HepG2 (cell line): ENCODE data around the gene RPL36. TPM values are rescaled to one million over a fixed set of nuclear protein-coding genes. Genes with fewer than 3 reads are reported as not detected.

Experiments
- AKAP8 ChIP-seq: sonication (generic); formaldehyde crosslinking; IDR thresholded peaks from 2 replicates; pipeline ENCODE4 v1.5.1; 2020; ENCODE audit warnings: mild to moderate bottlenecking, missing genetic modification reagents
- ERF ChIP-seq: IDR thresholded peaks from 2 replicates; pipeline ENCODE4 v1.6.1; 2018; ENCODE audit warnings: missing biosample characterization, missing genetic modification reagents
- HOXA3 ChIP-seq: sonication (generic); formaldehyde crosslinking; IDR thresholded peaks from 2 replicates; pipeline ENCODE4 v1.5.0; 2020; ENCODE audit warnings: missing genetic modification reagents
- KDM2A ChIP-seq: sonication (generic); formaldehyde crosslinking; IDR thresholded peaks from 2 replicates; pipeline ENCODE4 v1.4.0; 2020; ENCODE audit warnings: low read depth, missing genetic modification reagents, borderline replicate concordance
- POLR2A ChIP-seq, 2 experiments: IDR thresholded peaks; 2 replicates each; pipeline ENCODE4 v1.6.1; 2011; ENCODE audit warnings: low read depth in 2 of 2, low read length in 2 of 2, mild to moderate bottlenecking in 1 of 2, moderate library complexity in 1 of 2; ENCODE audit not compliant: insufficient read depth in 1 of 2
- RAD51 ChIP-seq: fragments of 450-650 bp; IDR thresholded peaks from 2 replicates; pipeline ENCODE4 v1.6.1; 2016; ENCODE audit warnings: borderline replicate concordance
- SKIL ChIP-seq: sonication (generic); formaldehyde crosslinking; IDR thresholded peaks from 2 replicates; pipeline ENCODE4 v1.8.0; 2022; ENCODE audit warnings: missing genetic modification reagents, mild to moderate bottlenecking, moderate library complexity, borderline replicate concordance
- SRF ChIP-seq: IDR thresholded peaks from 2 replicates; pipeline ENCODE4 v1.6.1; 2011; ENCODE audit warnings: mild to moderate bottlenecking, low read depth, low read length, moderate library complexity
- SRSF1 ChIP-seq: fragments of 200-400 bp; formaldehyde crosslinking; optimal IDR thresholded peaks from 2 replicates; pipeline ENCODE3; 2017; ENCODE audit warnings: mild to moderate bottlenecking, low read depth, low read length, moderate library complexity
- ZC3H13 ChIP-seq: sonication (generic); formaldehyde crosslinking; IDR thresholded peaks from 2 replicates; pipeline ENCODE4 v1.8.1; 2023; ENCODE audit warnings: mild to moderate bottlenecking, missing genetic modification reagents, moderate library complexity
- ZMAT3 ChIP-seq: sonication (generic); formaldehyde crosslinking; conservative IDR thresholded peaks from 2 replicates; pipeline ENCODE4 v1.7.0; 2021; ENCODE audit warnings: missing genetic modification reagents
- ZNF142 ChIP-seq: sonication (generic); formaldehyde crosslinking; IDR thresholded peaks from 2 replicates; pipeline ENCODE4 v1.4.0; 2020; ENCODE audit warnings: missing genetic modification reagents
- ZNF333 ChIP-seq: sonication (generic); formaldehyde crosslinking; IDR thresholded peaks from 2 replicates; pipeline ENCODE4 v1.4.0; 2020; ENCODE audit warnings: mild to moderate bottlenecking, missing genetic modification reagents, borderline replicate concordance
- ZNF503 ChIP-seq: sonication (generic); formaldehyde crosslinking; IDR thresholded peaks from 2 replicates; pipeline ENCODE4 v1.4.0; 2020; ENCODE audit warnings: missing genetic modification reagents
- ZNF552 ChIP-seq: sonication (generic); formaldehyde crosslinking; IDR thresholded peaks from 2 replicates; pipeline ENCODE4 v1.9.0; 2022; ENCODE audit warnings: missing genetic modification reagents, mild to moderate bottlenecking, borderline replicate concordance
- polyA plus RNA-seq, 8 experiments: library from polyadenylated mRNA; depleted of rRNA in 3 of 8; stranded (reverse) in 7 of 8; unstranded in 1 of 8; fragments of >200 nt; fragmentation: Illumina TruSeq in 4 of 8; extraction: Trizol in 4 of 8; gene quantifications; 2 replicates each; pipeline versions ENCODE4 v1.2.1 to v1.2.3, GENCODE V29; 2011 to 2016; ENCODE audit warnings: low read depth in 4 of 8, missing spikeins in 1 of 8, mixed read lengths in 1 of 8; ENCODE audit not compliant: insufficient read depth in 1 of 8
- total RNA-seq, 5 experiments: library from RNA; depleted of rRNA; stranded (reverse); fragments of >200 nt; fragmentation: Illumina TruSeq; extraction: Trizol; gene quantifications; 2 replicates each; pipeline ENCODE4 v1.2.3, GENCODE V29; 2016; ENCODE audit warnings: low read depth in 1 of 5
- TF ChIP-seq, protein P1 (sequence below): sonication (generic); formaldehyde crosslinking; IDR thresholded peaks from 2 replicates; pipeline ENCODE4 v1.5.1; 2020; ENCODE audit warnings: missing genetic modification reagents, mild to moderate bottlenecking, borderline replicate concordance

RPL36 gene
- total and polyA plus RNA-seq, 2 of the 13 experiments (the other 11 are each of a cell fraction or from before 2014, with no cell fraction given) = 706 to 740 TPM

DNA sequence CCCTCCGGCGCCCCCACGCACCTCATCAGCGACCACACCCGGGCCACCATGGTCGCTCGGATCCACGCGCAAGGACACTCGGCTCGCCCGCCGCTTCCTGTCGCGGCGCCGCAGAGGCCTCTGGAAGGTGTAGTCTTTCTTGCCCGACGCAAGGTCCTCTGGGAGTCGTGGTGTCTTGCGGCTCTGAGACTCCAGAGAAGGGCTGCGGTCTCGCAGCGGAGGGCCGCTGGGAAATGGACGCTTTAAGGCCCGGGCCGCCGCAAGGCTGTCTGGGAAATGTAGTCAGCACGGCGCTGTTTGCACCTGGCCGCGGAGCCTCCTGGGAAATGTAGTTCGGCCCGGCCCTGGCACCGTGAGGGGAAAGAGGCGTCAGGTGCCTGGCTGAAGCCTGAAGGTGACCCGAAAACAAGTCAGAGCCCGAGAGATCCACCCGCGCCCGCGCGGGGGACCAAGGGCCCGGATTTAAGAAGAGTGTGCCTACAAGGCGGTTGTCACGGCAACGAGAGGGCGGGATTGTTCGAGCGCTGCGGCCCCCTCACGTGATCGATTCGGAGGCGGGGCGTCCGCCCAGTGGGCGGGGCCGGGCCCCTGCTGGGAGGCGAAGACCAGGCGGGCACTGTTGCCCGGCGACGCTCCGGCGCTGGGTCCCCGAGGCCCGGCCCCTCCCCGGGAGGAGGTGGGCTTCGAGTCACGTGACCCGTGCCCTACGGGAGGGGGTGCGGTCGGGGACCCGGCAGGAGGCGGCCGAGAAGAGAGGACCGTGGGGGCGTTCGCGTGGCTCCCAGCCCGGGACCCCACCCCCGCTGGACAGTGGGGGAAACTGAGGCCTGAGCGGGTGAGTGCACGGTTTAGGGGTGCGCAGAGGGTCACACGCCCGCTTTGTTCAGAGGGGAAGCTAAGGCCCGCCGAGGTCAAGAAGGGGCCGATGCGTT lies 9.4 kb upstream of the RPL36 start, which contains the start of the genes HSD11B1L and MICOS13 (continued):
- TF ChIP-seq ZNF503 (CRISPR knock-in tag) (peak; percentile 58; the same call in 1 of the 2 replicates), HOXA3 (CRISPR knock-in tag) (peak; percentile 96), POLR2A (IDR thresholded peaks at IDR 0.05; ENCODE audit: insufficient read depth in 1 of 2, low read depth in 2 of 2, low read length in 2 of 2) (peak; percentile 57 to 79), ZNF142 (CRISPR knock-in tag) (peak; percentile 37; the same call in 1 of the 2 replicates), RAD51 (peak; percentile 95), SRF (peak; percentile 32; the same call in 1 of the 2 replicates), KDM2A (peak; percentile 78), ZNF333 (no peak), SKIL (CRISPR knock-in tag) (no peak), ZC3H13 (CRISPR knock-in tag) (peak; percentile 37; the same call in 1 of the 2 replicates), AKAP8 (CRISPR knock-in tag) (no peak), ZMAT3 (CRISPR knock-in tag) (no peak), ZNF552 (CRISPR knock-in tag) (peak; percentile 40; the same call in 1 of the 2 replicates), SRSF1 (peak; percentile 26), ERF (CRISPR knock-in tag) (peak; percentile 37)
- TF ChIP-seq, protein P1, sequence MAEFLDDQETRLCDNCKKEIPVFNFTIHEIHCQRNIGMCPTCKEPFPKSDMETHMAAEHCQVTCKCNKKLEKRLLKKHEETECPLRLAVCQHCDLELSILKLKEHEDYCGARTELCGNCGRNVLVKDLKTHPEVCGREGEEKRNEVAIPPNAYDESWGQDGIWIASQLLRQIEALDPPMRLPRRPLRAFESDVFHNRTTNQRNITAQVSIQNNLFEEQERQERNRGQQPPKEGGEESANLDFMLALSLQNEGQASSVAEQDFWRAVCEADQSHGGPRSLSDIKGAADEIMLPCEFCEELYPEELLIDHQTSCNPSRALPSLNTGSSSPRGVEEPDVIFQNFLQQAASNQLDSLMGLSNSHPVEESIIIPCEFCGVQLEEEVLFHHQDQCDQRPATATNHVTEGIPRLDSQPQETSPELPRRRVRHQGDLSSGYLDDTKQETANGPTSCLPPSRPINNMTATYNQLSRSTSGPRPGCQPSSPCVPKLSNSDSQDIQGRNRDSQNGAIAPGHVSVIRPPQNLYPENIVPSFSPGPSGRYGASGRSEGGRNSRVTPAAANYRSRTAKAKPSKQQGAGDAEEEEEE = peak; percentile 29; the same call in 1 of the 2 replicates
